Measurements from ENCODE around the gene SLC16A12. TPM values are rescaled to one million over a fixed set of nuclear protein-coding genes. Genes with fewer than 3 reads are reported as not detected.

SLC16A12 gene
- total RNA-seq, 1 donor from 2014 or later: 2.6 TPM

- Mint-ChIP-seq H3K4me3 (ENCODE audit: unreplicated experiment) (no peak overlapping the region), H3K9me3 (ENCODE audit: low read depth) (no peaks in the 10 kb centered on the region), H3K27me3 (ENCODE audit: low read depth) (no peaks in the 10 kb centered on the region), H3K27ac (ENCODE audit: unreplicated experiment) (no peak overlapping the region), H3K36me3 (ENCODE audit: low read depth) (no peaks in the 10 kb centered on the region), H3K4me1 (ENCODE audit: low read depth) (peaks cover 7% of the 10 kb centered on the region)
- no peak for DNase-seq (ENCODE audit: low spot score)
- no peak for TF ChIP-seq CTCF (IDR thresholded peaks at IDR 0.05)
Measured at GRCh38 chr10:89526358-89526757, 9.0 kb downstream of the SLC16A12 start.

GRCh38 chr10:89525556-89525955 is 9.8 kb downstream of the SLC16A12 start:
- Mint-ChIP-seq H3K4me3 (ENCODE audit: unreplicated experiment) (no peak overlapping the region), H3K27ac (ENCODE audit: unreplicated experiment) (no peak overlapping the region), H3K27me3 (ENCODE audit: low read depth) (no peaks in the 10 kb centered on the region), H3K9me3 (ENCODE audit: low read depth) (no peaks in the 10 kb centered on the region), H3K4me1 (ENCODE audit: low read depth) (peaks cover 11% of the 10 kb centered on the region), H3K36me3 (ENCODE audit: low read depth) (no peaks in the 10 kb centered on the region)
- TF ChIP-seq CTCF (IDR thresholded peaks at IDR 0.05): no peak
- DNase-seq (ENCODE audit: low spot score): no peak

- no peak for DNase-seq (ENCODE audit: low spot score)
- Mint-ChIP-seq H3K9me3 (ENCODE audit: low read depth) (no peaks in the 10 kb centered on the region), H3K36me3 (ENCODE audit: low read depth) (no peaks in the 10 kb centered on the region), H3K4me1 (ENCODE audit: low read depth) (peaks cover 16% of the 10 kb centered on the region), H3K4me3 (ENCODE audit: unreplicated experiment) (no peak overlapping the region), H3K27ac (ENCODE audit: unreplicated experiment) (no peak overlapping the region), H3K27me3 (ENCODE audit: low read depth) (no peaks in the 10 kb centered on the region)
- no peak for TF ChIP-seq CTCF (IDR thresholded peaks at IDR 0.05)
Measured at GRCh38 chr10:89524279-89524678, 11.1 kb downstream of the SLC16A12 start.

- H3K36me3 Mint-ChIP-seq (ENCODE audit: low read depth): no peaks in the 10 kb centered on the region
- H3K27ac Mint-ChIP-seq (ENCODE audit: unreplicated experiment): no peak overlapping the region
- no peak for DNase-seq (ENCODE audit: low spot score)
- TF ChIP-seq CTCF (IDR thresholded peaks at IDR 0.05): no peak
- peaks cover 26% of the 10 kb centered on the region for H3K4me1 Mint-ChIP-seq (ENCODE audit: low read depth)
- no peak overlapping the region for H3K4me3 Mint-ChIP-seq (ENCODE audit: unreplicated experiment)
- H3K27me3 Mint-ChIP-seq (ENCODE audit: low read depth): no peaks in the 10 kb centered on the region
- no peaks in the 10 kb centered on the region for H3K9me3 Mint-ChIP-seq (ENCODE audit: low read depth)
Measured at GRCh38 chr10:89523274-89523673, 12.1 kb downstream of the SLC16A12 start.

GRCh38 chr10:89522463-89522862 is 12.9 kb downstream of the SLC16A12 start:
- Mint-ChIP-seq H3K27me3 (ENCODE audit: low read depth) (no peaks in the 10 kb centered on the region), H3K36me3 (ENCODE audit: low read depth) (no peaks in the 10 kb centered on the region), H3K27ac (ENCODE audit: unreplicated experiment) (no peak overlapping the region), H3K4me3 (ENCODE audit: unreplicated experiment) (no peak overlapping the region), H3K9me3 (ENCODE audit: low read depth) (no peaks in the 10 kb centered on the region), H3K4me1 (ENCODE audit: low read depth) (peaks cover 34% of the 10 kb centered on the region)
- TF ChIP-seq CTCF (IDR thresholded peaks at IDR 0.05): no peak
- DNase-seq (ENCODE audit: low spot score): no peak
